GM12878 (cell line): ENCODE measurements around the gene FAM177B. TPM values are rescaled to one million over a fixed set of nuclear protein-coding genes. Genes with fewer than 3 reads are reported as not detected.

ENCODE experiments used
- ATAC-seq: fragments of 200-7000 bp; cut with Tn5 transposase; 3 replicates; pipeline ENCODE4 v1.9.1; 2020; ENCODE audit warnings: mild to moderate bottlenecking, moderate library complexity
- BruUV-seq: library from RNA; stranded (reverse); fragments of 400-500 nt; replicated peaks from 2 replicates; lab custom pipeline; 2021; lab: Mats Ljungman, UMichigan
- CTCF ChIA-PET: fragments of 300-600 bp; sonication (Branson Sonifier 250); formaldehyde crosslinking; extraction: SDS; loops from one replicate; lab custom pipeline; 2021; ENCODE audit warnings: inconsistent platforms; lab: Yijun Ruan, JAX
- POLR2A ChIA-PET: fragments of 350-600 bp; formaldehyde crosslinking; extraction: SDS; loops from one replicate; lab custom pipeline; 2021; ENCODE audit warnings: inconsistent platforms; lab: Charles Lee
- RAD21 ChIA-PET: fragments of 300-600 bp; sonication (Branson Sonifier 250); formaldehyde crosslinking; loops from one replicate; lab custom pipeline; 2023; ENCODE audit warnings: antibody characterized with exemption; ENCODE audit not compliant: unreplicated experiment; lab: Charles Lee
- SMC1A ChIA-PET: fragments of 300-600 bp; sonication (Branson Sonifier 250); formaldehyde crosslinking; loops from one replicate; lab custom pipeline; 2023; ENCODE audit not compliant: unreplicated experiment, uncharacterized antibody; lab: Charles Lee
- DNase-seq: peaks from one replicate; pipeline ENCODE4 v3.0.0-alpha.2; 2011; ENCODE audit warnings: low read depth, low spot score
- FAIRE-seq: peaks from 3 replicates; lab custom pipeline; 2011; peaks lifted over from hg19 to GRCh38; lab: Jason Lieb, UNC
- H2AFZ ChIP-seq: 2 replicates; pipeline ENCODE4 v1.6.0; 2011; ENCODE audit warnings: low read depth, low read length, control low read depth; ENCODE audit not compliant: control insufficient read depth
- H3K27ac ChIP-seq: 2 replicates; pipeline ENCODE4 v1.5.1; 2011; ENCODE audit warnings: control low read depth; ENCODE audit not compliant: control insufficient read depth, insufficient read depth
- H3K27me3 ChIP-seq, 2 experiments: replicated peaks in 1 of 2; 2 replicates each; pipeline versions ENCODE4 v1.6.0 to v1.6.1; 2011; ENCODE audit warnings: low read length in 1 of 2; ENCODE audit not compliant: control insufficient read depth in 2 of 2, insufficient read depth in 2 of 2
- H3K36me3 ChIP-seq, 2 experiments: 2 replicates each; pipeline ENCODE4 v1.5.1; 2011; ENCODE audit warnings: low read length in 1 of 2; ENCODE audit not compliant: control insufficient read depth in 2 of 2, insufficient read depth in 2 of 2
- H3K4me1 ChIP-seq: 2 replicates; pipeline ENCODE4 v1.6.1; 2011; ENCODE audit warnings: mild to moderate bottlenecking, low read length, moderate library complexity, mixed read lengths; ENCODE audit not compliant: control insufficient read depth, insufficient read depth
- H3K4me2 ChIP-seq: 2 replicates; pipeline ENCODE4 v1.6.0; 2011; ENCODE audit warnings: control low read depth; ENCODE audit not compliant: control insufficient read depth, insufficient read depth
- H3K4me3 ChIP-seq: fragments of 200-600 bp; sonication (generic); 2 replicates; pipeline ENCODE4 v1.5.1; 2016
- H3K79me2 ChIP-seq: 2 replicates; pipeline ENCODE4 v1.6.0; 2011; ENCODE audit warnings: low read length; ENCODE audit not compliant: control insufficient read depth, insufficient read depth
- H3K9ac ChIP-seq: 2 replicates; pipeline ENCODE4 v1.8.0; 2011; ENCODE audit warnings: low read length, control low read depth, mixed read lengths; ENCODE audit not compliant: control insufficient read depth, insufficient read depth
- H3K9me3 ChIP-seq: replicated peaks from 3 replicates; pipeline ENCODE4 v1.5.1; 2011; ENCODE audit warnings: mild to moderate bottlenecking, low read length; ENCODE audit not compliant: control insufficient read depth, insufficient read depth
- H4K20me1 ChIP-seq: 2 replicates; pipeline ENCODE4 v1.6.0; 2011; ENCODE audit not compliant: control insufficient read depth, insufficient read depth
- ATF3 ChIP-seq: IDR thresholded peaks from 2 replicates; pipeline ENCODE4 v1.6.1; 2011; ENCODE audit warnings: low read depth, mild to moderate bottlenecking, low read length, moderate library complexity, borderline replicate concordance; ENCODE audit errors: extremely low read depth
- MLLT1 ChIP-seq: fragments of 450-650 bp; IDR thresholded peaks from 2 replicates; pipeline ENCODE4 v1.6.1; 2016; ENCODE audit warnings: mild to moderate bottlenecking
- PRDM15 ChIP-seq: fragments of 450-650 bp; formaldehyde crosslinking; IDR thresholded peaks from 2 replicates; pipeline ENCODE4 v1.4.0; 2020; ENCODE audit warnings: mild to moderate bottlenecking, moderate library complexity
- ZZZ3 ChIP-seq: IDR thresholded peaks from 2 replicates; pipeline ENCODE4 v1.6.1; 2011; ENCODE audit warnings: low read depth; ENCODE audit not compliant: control insufficient read depth, insufficient read length
- WGBS: methylation state at CpG from one replicate; pipeline ENCODE4 v1.1.6; 2016; ENCODE audit warnings: low lambda C conversion rate; ENCODE audit not compliant: insufficient replicate concordance, insufficient coverage; ENCODE audit errors: missing lambda C conversion rate; 5-methylcytosine and 5-hydroxymethylcytosine counted together
- in situ Hi-C: fragments of 300-500 bp; cut with MboI; formaldehyde crosslinking; loops from 9 replicates; pipeline ENCODE4 v1.14.3; 2018; ENCODE audit warnings: mixed read lengths
- intact Hi-C: fragments of 100-400 bp; cut with micrococcal nuclease; formaldehyde crosslinking; loops from one replicate; pipeline ENCODE4 v1.14.2; 2022; ENCODE audit not compliant: unreplicated experiment
- polyA plus RNA-seq, 11 experiments: library from polyadenylated mRNA; depleted of rRNA in 4 of 11; unstranded in 6 of 11; stranded (reverse) in 5 of 11; fragments of >200 nt; fragmentation: Nextera tagmentation in 4 of 11; fragmentation: Illumina TruSeq in 1 of 11; extraction: Ambion mirVana in 4 of 11; extraction: Trizol in 1 of 11; gene quantifications; 1 replicate in 1 of 11; 2 replicates in 10 of 11; pipeline versions ENCODE4 v1.2.1 to v1.2.3, GENCODE V29; 2011 to 2016; ENCODE audit warnings: inconsistent platforms in 2 of 11, missing spikeins in 2 of 11, low read depth in 1 of 11
- total RNA-seq, 4 experiments: library from RNA; depleted of rRNA in 3 of 4; stranded (reverse); fragments of >200 nt in 3 of 4; fragmentation: Illumina TruSeq in 1 of 4; extraction: Trizol in 1 of 4; gene quantifications; 2 replicates each; pipeline versions ENCODE4 v1.2.1 to v1.2.3, GENCODE V29; 2013 to 2021

FAM177B gene
- total and polyA plus RNA-seq, 10 of the 15 experiments (the other 5 are each of a cell fraction or from before 2014, with no cell fraction given): 0.06 TPM; not detected in 9

GRCh38 chr1:222769971-222770620 is 33.1 kb downstream of the FAM177B start:
- Histone ChIP-seq H3K9me3 (peaks cover 6% of the 10 kb centered on the region), H3K36me3 (no peaks in the 10 kb centered on the region), H3K27ac (no peak overlapping the region), H3K9ac (no peak overlapping the region), H2AFZ (no peak overlapping the region), H3K4me3 (no peak overlapping the region), H3K79me2 (no peaks in the 10 kb centered on the region), H4K20me1 (no peaks in the 10 kb centered on the region), H3K4me2 (no peak overlapping the region), H3K27me3 (no peaks in the 10 kb centered on the region), H3K4me1 (peaks cover 19% of the 10 kb centered on the region)
- ATAC-seq (no peak), FAIRE-seq (no peak), DNase-seq (no peak)
- TF ChIP-seq MLLT1 (no peak), PRDM15 (CRISPR knock-in tag) (no peak), ATF3 (no peak), ZZZ3 (no peak)
- 90% methylated on average over 2 of the region's 2 CpGs for WGBS
- BruUV-seq: no TSS peak
- ChIA-PET CTCF (interaction anchor here (0.6 to 1.8 kb wide), 4 partner anchors 11 to 37 kb away, joined by 3 to 6 read pairs (median 4); no protein-coding TSS in a partner anchor), SMC1A (interaction anchor here (0.6 to 2.8 kb wide), 2 partner anchors 28 to 37 kb away, joined by 3 to 10 read pairs; no protein-coding TSS in a partner anchor), POLR2A (no interaction called here), RAD21 (interaction anchor here (1.1 kb wide), 1 partner anchor 31 kb away, joined by 3 read pairs; no protein-coding TSS in a partner anchor)
- intact Hi-C loops (loop anchor here (1.0 to 2.0 kb wide), 2 partner anchors 32 to 305 kb away; no protein-coding TSS in a partner anchor), in situ Hi-C loops (no loop called here)
